HCT116 (cell line): ENCODE results near the gene LPAR5.

Experiments used
- ATF3 ChIP-seq: IDR thresholded peaks from 2 replicates; pipeline ENCODE4 v1.6.1; 2012
- CEBPB ChIP-seq: IDR thresholded peaks from 2 replicates; pipeline ENCODE4 v1.6.1; 2012; ENCODE audit warnings: low read depth
- CTCF ChIP-seq, 3 experiments: fragments of 200-600 bp in 1 of 3; sonication (generic) in 1 of 3; IDR thresholded peaks in 2 of 3; conservative IDR thresholded peaks in 1 of 3; 2 replicates each; pipeline ENCODE4 v1.5.1; 2012 to 2017; ENCODE audit warnings: low read depth in 2 of 3, low read length in 2 of 3, antibody characterized with exemption in 1 of 3, borderline replicate concordance in 1 of 3, control low read depth in 1 of 3, mild to moderate bottlenecking in 1 of 3, mixed read lengths in 1 of 3, mixed run types in 1 of 3, moderate library complexity in 1 of 3; ENCODE audit not compliant: insufficient read depth in 1 of 3
- ELF1 ChIP-seq: IDR thresholded peaks from 2 replicates; pipeline ENCODE4 v1.6.1; 2012; ENCODE audit warnings: low read depth, borderline replicate concordance
- EZH2phosphoT487 ChIP-seq: fragments of 200-600 bp; IDR thresholded peaks from 2 replicates; pipeline ENCODE4 v1.6.1; 2018; ENCODE audit warnings: antibody characterized with exemption, borderline replicate concordance
- POLR2A ChIP-seq: IDR thresholded peaks from 2 replicates; pipeline ENCODE4 v1.7.0; 2011; ENCODE audit warnings: borderline replicate concordance; ENCODE audit not compliant: insufficient read depth, insufficient read length; ENCODE audit errors: extremely low read depth
- POLR2AphosphoS5 ChIP-seq: IDR thresholded peaks from 2 replicates; pipeline ENCODE4 v1.6.1; 2011; ENCODE audit warnings: mild to moderate bottlenecking, low read depth, low read length, moderate library complexity
- SP1 ChIP-seq: IDR thresholded peaks from 2 replicates; pipeline ENCODE4 v1.6.1; 2012; ENCODE audit warnings: low read depth

- TF ChIP-seq CEBPB (peak; percentile 48; the same call in 1 of the 2 replicates), CTCF (IDR thresholded peaks at IDR 0.05 in 2 of 3, conservative IDR thresholded peaks at IDR 0.05 in 1 of 3; ENCODE audit: borderline replicate concordance in 1 of 3, insufficient read depth in 1 of 3, low read depth in 2 of 3, low read length in 2 of 3) (peak; percentile 52 to 86 (median 67); a peak in 5 of 6 replicates), ELF1 (no peak), POLR2A (no peak), EZH2phosphoT487 (no peak), SP1 (no peak), ATF3 (no peak), POLR2AphosphoS5 (no peak)
Observed at GRCh38 chr12:6684609-6685008, 48.9 kb upstream of the LPAR5 start.
